DOHH2 (cell line): ENCODE results near the gene MICAL1.

Source experiments
- H3F3A ChIP-seq: fragments of 200-600 bp; sonication (generic), shearing (Covaris generic); 2 replicates; pipeline ENCODE4 v1.6.0; 2016; ENCODE audit warnings: antibody characterized with exemption, mild to moderate bottlenecking; ENCODE audit not compliant: control insufficient read depth, insufficient read depth
- H3K27ac ChIP-seq: fragments of 200-600 bp; sonication (generic); 2 replicates; pipeline ENCODE4 v1.5.1; 2014; ENCODE audit warnings: low read depth, mild to moderate bottlenecking, low read length, moderate library complexity
- H3K27me3 ChIP-seq: fragments of 200-600 bp; sonication (generic); 2 replicates; pipeline ENCODE4 v1.6.1; 2014; ENCODE audit warnings: mild to moderate bottlenecking, low read length, mixed read lengths; ENCODE audit not compliant: control insufficient read depth
- H3K36me3 ChIP-seq: fragments of 200-600 bp; sonication (generic); 2 replicates; pipeline ENCODE4 v1.6.1; 2014; ENCODE audit warnings: mild to moderate bottlenecking, low read length, moderate library complexity, mixed read lengths; ENCODE audit not compliant: control insufficient read depth
- H3K4me1 ChIP-seq: fragments of 200-600 bp; sonication (generic); 2 replicates; pipeline ENCODE4 v1.6.1; 2014; ENCODE audit warnings: mild to moderate bottlenecking, low read length, mixed read lengths; ENCODE audit not compliant: control insufficient read depth
- H3K4me2 ChIP-seq: fragments of 200-600 bp; sonication (generic); 2 replicates; pipeline ENCODE4 v1.6.0; 2014; ENCODE audit warnings: mild to moderate bottlenecking, low read length, moderate library complexity
- H3K4me3 ChIP-seq: fragments of 200-600 bp; sonication (generic); 2 replicates; pipeline ENCODE4 v1.5.1; 2014; ENCODE audit warnings: mild to moderate bottlenecking, low read length, mixed read lengths
- H3K79me2 ChIP-seq: fragments of 200-600 bp; sonication (generic); 2 replicates; pipeline ENCODE4 v1.6.1; 2014; ENCODE audit warnings: mild to moderate bottlenecking, low read length, mixed read lengths; ENCODE audit not compliant: control insufficient read depth
- H3K9me2 ChIP-seq: fragments of 200-600 bp; sonication (generic); replicated peaks from 2 replicates; pipeline ENCODE4 v1.6.1; 2014; ENCODE audit warnings: mild to moderate bottlenecking, low read length, mixed read lengths; ENCODE audit not compliant: control insufficient read depth
- H3K9me3 ChIP-seq: fragments of 200-600 bp; sonication (generic); 2 replicates; pipeline ENCODE4 v1.6.1; 2014; ENCODE audit warnings: antibody characterized with exemption, low read length, mixed read lengths; ENCODE audit not compliant: control insufficient read depth, insufficient read depth
- H4K20me1 ChIP-seq: fragments of 200-600 bp; sonication (generic); 2 replicates; pipeline ENCODE4 v1.6.0; 2014; ENCODE audit warnings: low read depth, mild to moderate bottlenecking, antibody characterized with exemption, low read length, moderate library complexity; ENCODE audit not compliant: control insufficient read depth, insufficient read depth
- CTCF ChIP-seq: fragments of 200-600 bp; sonication (generic); IDR thresholded peaks from one replicate; pipeline ENCODE4 v1.5.1; 2014; ENCODE audit warnings: antibody characterized with exemption, mild to moderate bottlenecking, low read depth, low read length; ENCODE audit not compliant: poor library complexity, severe bottlenecking
- EZH2phosphoT487 ChIP-seq: fragments of 200-600 bp; sonication (generic); IDR thresholded peaks from 2 replicates; pipeline ENCODE4 v1.6.1; 2017; ENCODE audit warnings: borderline replicate concordance, mild to moderate bottlenecking, antibody characterized with exemption, low read length, moderate library complexity, mixed read lengths

MICAL1 gene

GRCh38 chr6:109455437-109456110, at the start of gene MICAL1:
Gene MICAL1 (minus strand): TSS chr6:109455772. CDS start chr6:109454196, 1,576 bp downstream.
- Histone ChIP-seq H3F3A (peaks cover 36% of the 10 kb centered on the region), H3K79me2 (peaks cover 23% of the 10 kb centered on the region), H4K20me1 (no peaks in the 10 kb centered on the region), H3K9me2 (no peaks in the 10 kb centered on the region), H3K9me3 (no peaks in the 10 kb centered on the region), H3K36me3 (peaks cover 41% of the 10 kb centered on the region), H3K4me3 (peak within 1 kb of the TSS; percentile 94), H3K27me3 (no peaks in the 10 kb centered on the region), H3K27ac (peak within 1 kb of the TSS; percentile 100), H3K4me2 (peak within 1 kb of the TSS; percentile 84), H3K4me1 (peaks cover 78% of the 10 kb centered on the region)
- no peak for TF ChIP-seq EZH2phosphoT487
- peak; percentile 32 for TF ChIP-seq CTCF

DNA sequence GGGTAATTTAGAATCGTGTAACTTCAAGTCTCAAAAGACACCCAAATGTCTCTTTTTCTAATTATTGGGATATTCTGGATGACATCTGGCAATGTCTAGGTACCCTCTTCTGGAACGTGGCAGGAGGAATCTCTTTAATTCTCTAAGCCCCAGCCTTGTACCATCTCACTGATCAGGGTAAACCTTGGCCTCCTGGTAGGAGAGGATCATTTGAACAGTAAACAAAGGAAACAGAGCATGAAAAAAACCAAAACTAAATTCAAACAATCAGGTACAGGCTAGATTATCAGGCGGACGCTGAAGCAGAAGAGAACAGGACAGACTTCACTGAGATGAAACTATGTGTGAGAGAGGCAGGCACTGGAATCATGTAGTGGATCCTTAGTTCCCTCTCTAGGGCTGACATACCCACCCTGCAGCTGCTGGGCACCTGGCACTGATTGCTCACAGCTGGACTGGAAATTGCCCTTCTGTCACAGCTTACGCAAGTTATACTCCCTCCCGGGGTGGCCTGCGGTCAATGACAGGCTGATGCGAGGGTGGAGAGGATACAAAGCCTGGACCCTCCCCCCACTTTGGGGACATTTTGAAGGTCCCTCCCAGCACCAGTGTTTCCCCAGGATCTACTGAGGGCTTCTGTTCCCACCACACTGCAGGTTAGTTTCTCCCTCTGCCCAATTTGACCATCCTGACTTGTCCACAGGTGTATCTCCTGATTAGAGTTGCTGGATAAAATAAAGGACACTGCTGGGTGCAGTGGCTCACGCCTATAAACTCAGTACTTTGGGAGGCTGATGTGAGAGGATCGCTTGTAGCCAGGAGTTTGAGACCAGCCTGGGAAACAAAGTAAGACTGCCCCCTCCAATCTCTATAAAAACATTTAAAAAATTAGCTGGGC, 48.0 kb upstream of the MICAL1 start:
- H3K4me1 ChIP-seq, result no peaks in the 10 kb centered on the region
- no peaks in the 10 kb centered on the region for H3K9me3 ChIP-seq
- H3K4me3 ChIP-seq, result no peak overlapping the region
- H3K9me2 ChIP-seq, result no peaks in the 10 kb centered on the region
- no peak overlapping the region for H3K4me2 ChIP-seq
- H3K79me2 ChIP-seq, result no peaks in the 10 kb centered on the region
- H3K27me3 ChIP-seq, result peaks cover 10% of the 10 kb centered on the region; the same call in 1 of the 2 replicates
- no peaks in the 10 kb centered on the region for H3K36me3 ChIP-seq
- H4K20me1 ChIP-seq, result no peaks in the 10 kb centered on the region
- H3F3A ChIP-seq, result no peaks in the 10 kb centered on the region
- TF ChIP-seq EZH2phosphoT487, result no peak
- TF ChIP-seq CTCF, result no peak
- H3K27ac ChIP-seq, result no peak overlapping the region

GRCh38 chr6:109498936-109499335, 43.4 kb upstream of the MICAL1 start:
- H3K27ac ChIP-seq, result no peak overlapping the region
- H3K9me3 ChIP-seq, result no peaks in the 10 kb centered on the region

More at GRCh38 chr6:109498936-109499335, 43.4 kb upstream of the MICAL1 start:
- Histone ChIP-seq H3K36me3 (no peaks in the 10 kb centered on the region), H3K4me2 (no peak overlapping the region), H3K79me2 (no peaks in the 10 kb centered on the region), H3F3A (no peaks in the 10 kb centered on the region), H3K4me3 (no peak overlapping the region), H3K27me3 (peaks cover 9% of the 10 kb centered on the region; the same call in 1 of the 2 replicates), H3K9me2 (no peaks in the 10 kb centered on the region), H4K20me1 (no peaks in the 10 kb centered on the region), H3K4me1 (peaks cover 5% of the 10 kb centered on the region)
- TF ChIP-seq EZH2phosphoT487 (no peak), CTCF (no peak)
